CD4-positive, alpha-beta T cell treated with Interleukin-15 for 4 hours (primary cell): Measurements from ENCODE around the gene CNDP1.
"Not testable (repeated sequence)": the region's sequence is repeated elsewhere in the genome, so short reads cannot be mapped to it uniquely, and the experiment has no call there.

Experiments used
- DNase-seq: peaks from one replicate; pipeline ENCODE4 v3.0.0-alpha.2; 2020; ENCODE audit warnings: low spot score

The CNDP1 gene

GRCh38 chr18:74534150-74534969 lies at the start of gene CNDP1:
CNDP1 (plus strand) TSS chr18:74534500; CDS start chr18:74534668, 168 bp downstream.
- DNase-seq = no peak

- DNase-seq = no peak
These were observed 48.0 kb upstream of the CNDP1 start for GRCh38 chr18:74486119-74486849.

- no peak for DNase-seq
These were observed 45.9 kb upstream of the CNDP1 start for GRCh38 chr18:74488354-74488753.

GRCh38 chr18:74488864-74489263 lies 45.4 kb upstream of the CNDP1 start:
- no peak for DNase-seq

GRCh38 chr18:74489676-74490075 lies 44.6 kb upstream of the CNDP1 start:
- no peak for DNase-seq

GRCh38 chr18:74492259-74492658 lies 42.0 kb upstream of the CNDP1 start:
- no peak for DNase-seq

- DNase-seq = peak; percentile 74
These were observed 40.6 kb upstream of the CNDP1 start for GRCh38 chr18:74493689-74494088.

GRCh38 chr18:74494514-74494913 lies 39.8 kb upstream of the CNDP1 start:
- no peak for DNase-seq

- peak; percentile 98 for DNase-seq
These were observed 38.5 kb upstream of the CNDP1 start, which contains the start of gene CNDP2 for GRCh38 chr18:74495581-74496507. CNDP2 (plus strand) TSS chr18:74496363; CDS start chr18:74499974, 3,611 bp downstream.

- DNase-seq = peak; percentile 14
These were observed 37.6 kb upstream of the CNDP1 start for GRCh38 chr18:74496508-74497323.

- DNase-seq = no peak
These were observed 37.0 kb upstream of the CNDP1 start for GRCh38 chr18:74497324-74497676.

- no peak for DNase-seq
These were observed 36.5 kb upstream of the CNDP1 start for GRCh38 chr18:74497778-74498177.

- DNase-seq = peak; percentile 75
These were observed 35.3 kb upstream of the CNDP1 start for GRCh38 chr18:74498712-74499627.

- DNase-seq = peak; percentile 46
These were observed 34.7 kb upstream of the CNDP1 start for GRCh38 chr18:74499633-74500032.

- DNase-seq = no peak
These were observed 33.9 kb upstream of the CNDP1 start for GRCh38 chr18:74500372-74500771.

GRCh38 chr18:74500774-74501173 lies 33.5 kb upstream of the CNDP1 start:
- DNase-seq = not testable (repeated sequence)

GRCh38 chr18:74501386-74501785 lies 32.9 kb upstream of the CNDP1 start:
- DNase-seq = no peak

- no peak for DNase-seq
These were observed 31.2 kb upstream of the CNDP1 start for GRCh38 chr18:74503137-74503536.

GRCh38 chr18:74505776-74506175 lies 28.5 kb upstream of the CNDP1 start:
- no peak for DNase-seq

GRCh38 chr18:74506448-74507084 lies 27.7 kb upstream of the CNDP1 start:
- no peak for DNase-seq
